Transverse colon (tissue), 4 donors: ENCODE data around the gene CEACAM1.

Experiments used
- POLR2A ChIP-seq: fragments of 450-650 bp; IDR thresholded peaks from one replicate; pipeline ENCODE4 v1.6.1; 2016; ENCODE audit warnings: antibody characterized with exemption, mild to moderate bottlenecking, moderate library complexity
- POLR2AphosphoS5 ChIP-seq, 3 donors: sonication (generic); formaldehyde crosslinking; IDR thresholded peaks; one replicate each; pipeline ENCODE4 v1.6.1; 2016; ENCODE audit warnings: antibody characterized with exemption in 3 of 3
- TF ChIP-seq, protein P1 (sequence below), 5 experiments: fragments of 200-600 bp in 3 of 5; fragments of 450-650 bp in 2 of 5; sonication (generic) in 3 of 5; IDR thresholded peaks; 1 replicate in 2 of 5; 2 replicates in 3 of 5; pipeline ENCODE4 v1.5.1; 2016 to 2017; ENCODE audit warnings: antibody characterized with exemption in 5 of 5, inconsistent platforms in 3 of 5, mild to moderate bottlenecking in 2 of 5, moderate library complexity in 1 of 5

DNA sequence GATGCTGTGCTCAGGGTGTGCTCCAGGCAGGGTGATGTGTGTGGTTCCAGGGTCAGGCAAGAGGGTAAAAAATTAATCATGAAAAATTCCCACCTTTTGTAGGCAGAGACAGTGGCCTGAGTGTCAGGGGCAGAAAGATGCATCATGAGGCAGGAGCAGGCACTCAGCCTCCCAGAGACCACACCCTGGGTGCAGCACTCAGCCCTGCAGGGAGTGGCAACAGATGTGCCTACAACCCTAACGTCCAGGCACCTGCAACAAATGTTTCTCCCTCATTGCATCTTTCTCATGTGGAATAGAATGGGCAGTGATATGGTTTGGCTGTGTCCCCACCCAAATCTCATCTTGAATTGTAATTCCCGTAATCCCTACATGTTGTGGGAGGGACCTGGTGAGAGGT is 19.6 kb upstream of the CEACAM1 start:
- TF ChIP-seq, protein P1, sequence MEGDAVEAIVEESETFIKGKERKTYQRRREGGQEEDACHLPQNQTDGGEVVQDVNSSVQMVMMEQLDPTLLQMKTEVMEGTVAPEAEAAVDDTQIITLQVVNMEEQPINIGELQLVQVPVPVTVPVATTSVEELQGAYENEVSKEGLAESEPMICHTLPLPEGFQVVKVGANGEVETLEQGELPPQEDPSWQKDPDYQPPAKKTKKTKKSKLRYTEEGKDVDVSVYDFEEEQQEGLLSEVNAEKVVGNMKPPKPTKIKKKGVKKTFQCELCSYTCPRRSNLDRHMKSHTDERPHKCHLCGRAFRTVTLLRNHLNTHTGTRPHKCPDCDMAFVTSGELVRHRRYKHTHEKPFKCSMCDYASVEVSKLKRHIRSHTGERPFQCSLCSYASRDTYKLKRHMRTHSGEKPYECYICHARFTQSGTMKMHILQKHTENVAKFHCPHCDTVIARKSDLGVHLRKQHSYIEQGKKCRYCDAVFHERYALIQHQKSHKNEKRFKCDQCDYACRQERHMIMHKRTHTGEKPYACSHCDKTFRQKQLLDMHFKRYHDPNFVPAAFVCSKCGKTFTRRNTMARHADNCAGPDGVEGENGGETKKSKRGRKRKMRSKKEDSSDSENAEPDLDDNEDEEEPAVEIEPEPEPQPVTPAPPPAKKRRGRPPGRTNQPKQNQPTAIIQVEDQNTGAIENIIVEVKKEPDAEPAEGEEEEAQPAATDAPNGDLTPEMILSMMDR (IDR thresholded peaks at IDR 0.05): no peak
- TF ChIP-seq POLR2AphosphoS5 (IDR thresholded peaks at IDR 0.05) (no peak), POLR2A (no peak)
